Hematopoietic multipotent progenitor cell (in vitro differentiated cells): ENCODE results near the gene NSUN5. TPM values are rescaled to one million over a fixed set of nuclear protein-coding genes. Genes with fewer than 3 reads are reported as not detected.
"Not testable (repeated sequence)": the region's sequence is repeated elsewhere in the genome, so short reads cannot be mapped to it uniquely, and the experiment has no call there.

Source experiments
- DNase-seq, 3 donors: peaks; one replicate each; pipeline ENCODE4 v3.0.0-alpha.2; 2011 to 2015; ENCODE audit warnings: low read depth in 2 of 3, low spot score in 2 of 3
- small RNA-seq: library from RNA; depleted of rRNA; stranded (forward); fragments of <200 nt; gene quantifications from one replicate; pipeline ENCODE3, GENCODE V24; 2012
- total RNA-seq: library from RNA; depleted of rRNA; stranded (reverse); fragments of >200 nt; gene quantifications from one replicate; pipeline ENCODE4 v1.2.3, GENCODE V29; 2012

The NSUN5 gene
- total RNA-seq, 1 donor: 44.2 TPM

DNA sequence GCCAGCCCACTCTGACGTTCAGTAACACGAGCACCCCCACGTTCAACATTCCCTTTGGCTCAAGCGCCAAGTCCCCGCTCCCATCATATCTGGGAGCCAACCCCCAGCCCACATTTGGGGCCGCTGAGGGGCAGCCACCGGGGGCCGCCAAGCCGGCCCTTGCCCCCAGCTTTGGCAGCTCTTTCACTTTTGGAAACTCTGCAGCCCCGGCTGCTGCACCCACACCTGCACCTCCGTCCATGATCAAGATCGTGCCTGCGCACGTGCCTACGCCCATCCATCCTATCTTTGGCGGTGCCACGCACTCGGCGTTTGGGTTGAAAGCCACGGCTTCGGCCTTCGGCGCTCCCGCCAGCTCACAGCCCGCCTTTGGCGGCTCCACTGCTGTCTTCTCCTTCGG lies 10.9 kb downstream of the NSUN5 start:
- not testable (repeated sequence) for DNase-seq

DNA sequence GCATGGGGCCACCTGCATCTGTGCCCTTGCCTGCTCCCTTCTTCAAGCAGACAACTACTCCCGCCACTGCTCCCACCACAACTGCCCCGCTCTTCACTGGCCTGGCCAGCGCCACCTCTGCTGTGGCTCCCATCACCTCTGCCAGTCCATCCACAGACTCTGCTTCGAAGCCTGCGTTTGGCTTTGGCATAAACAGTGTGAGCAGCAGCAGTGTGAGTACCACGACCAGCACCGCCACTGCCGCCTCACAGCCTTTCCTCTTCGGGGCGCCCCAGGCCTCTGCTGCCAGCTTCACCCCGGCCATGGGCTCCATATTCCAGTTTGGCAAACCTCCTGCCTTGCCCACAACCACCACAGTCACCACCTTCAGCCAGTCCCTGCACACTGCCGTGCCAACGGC lies 11.4 kb downstream of the NSUN5 start:
- DNase-seq: not testable (repeated sequence)

DNA sequence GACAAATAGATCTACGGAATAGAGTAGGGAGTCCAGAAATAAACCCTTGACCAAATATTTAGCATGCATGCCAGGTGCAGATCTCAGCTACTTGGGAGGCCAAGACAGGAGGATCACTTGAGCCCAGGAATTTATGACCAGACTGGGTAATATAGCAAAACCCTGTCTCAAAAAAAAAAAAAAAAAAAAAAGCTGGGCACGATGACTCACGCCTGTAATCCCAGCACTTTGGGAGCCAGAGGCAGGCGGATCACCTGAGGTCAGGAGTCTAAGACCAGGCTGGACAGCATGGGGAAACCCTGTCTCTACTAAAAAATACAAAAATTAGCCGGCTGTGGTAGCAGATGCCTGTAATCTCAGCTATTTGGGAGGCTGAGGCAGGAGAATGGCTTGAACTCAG lies 31.4 kb downstream of the NSUN5 start:
- not testable (repeated sequence) for DNase-seq

DNA sequence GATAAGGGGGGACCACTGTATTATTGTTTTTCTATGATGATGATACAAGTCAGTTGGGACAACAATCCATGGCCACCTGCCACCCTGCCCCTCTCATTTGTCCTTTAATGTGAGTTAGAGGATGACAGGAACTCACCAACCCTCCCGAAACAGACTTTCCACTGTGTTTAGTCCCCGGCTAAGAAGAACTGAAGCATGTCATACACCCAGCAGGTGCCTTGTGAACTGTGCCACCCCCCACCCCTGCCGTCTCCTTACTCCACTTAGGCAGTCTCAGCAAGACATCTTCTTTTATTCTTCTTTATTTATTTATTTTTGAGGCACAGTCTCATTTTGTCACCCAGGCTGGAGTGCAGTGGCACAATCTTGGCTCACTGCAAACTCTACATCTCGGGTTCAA lies 40.8 kb downstream of the NSUN5 start:
- DNase-seq: not testable (repeated sequence)

DNA sequence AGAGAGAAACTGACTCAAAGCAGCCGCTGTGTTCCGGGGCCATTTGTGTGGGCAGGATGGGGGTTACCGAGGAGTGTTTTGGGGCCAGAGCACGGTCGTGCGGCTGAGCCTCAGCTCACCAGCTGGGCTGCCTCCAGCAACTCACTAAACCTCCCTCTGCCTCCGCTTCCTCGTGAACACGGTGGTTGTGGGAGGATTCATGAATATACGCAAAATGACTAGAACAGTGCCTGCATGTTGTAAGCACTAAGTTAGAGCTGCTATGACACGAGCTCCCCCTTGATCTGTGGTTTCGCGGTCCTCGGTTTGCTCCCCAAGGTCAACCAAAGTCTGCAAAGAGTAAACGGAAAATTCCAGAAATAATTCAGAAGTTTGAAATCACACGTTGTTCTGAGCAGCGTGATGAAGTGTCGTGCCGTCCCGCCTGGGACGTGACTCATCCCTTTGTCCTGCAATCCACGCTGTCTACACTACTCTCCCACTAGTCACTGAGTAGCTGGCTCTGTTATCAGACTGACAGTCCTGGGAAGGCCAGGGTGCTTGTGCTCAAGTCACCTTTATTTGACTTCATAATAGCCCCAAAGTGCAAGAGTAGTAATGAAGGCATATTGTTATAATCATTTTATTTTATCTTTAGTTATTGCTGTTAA lies 41.8 kb downstream of the NSUN5 start:
- DNase-seq: not testable (repeated sequence)

DNA sequence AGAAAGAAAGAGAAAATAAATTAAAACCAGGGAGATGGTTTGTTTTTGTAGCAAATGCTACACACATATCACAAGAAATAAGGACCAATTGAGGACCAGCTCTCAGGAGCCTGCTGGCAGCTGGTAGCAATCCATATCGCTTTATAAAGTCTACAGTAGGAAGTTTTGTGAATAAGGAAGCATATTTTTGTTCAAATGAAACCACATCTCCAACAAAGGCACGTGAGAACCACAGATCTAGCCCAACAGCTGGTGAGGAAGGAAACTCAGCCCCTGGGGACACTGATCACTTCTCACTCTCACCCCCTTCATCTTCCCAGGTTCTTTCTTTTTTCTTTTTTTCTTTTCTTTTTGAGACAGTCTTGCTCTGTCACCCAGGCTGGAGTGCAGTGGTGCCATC lies 46.2 kb downstream of the NSUN5 start:
- DNase-seq: not testable (repeated sequence)

Small RNA genes lying within 50 kb of the gene (small RNA-seq; reads per million reads assigned to genes)
- gene RNU6-1080P: not detected

Other genes with a start within 250 kb of the NSUN5 start
- not detected for gene SPDYE9, start 222.8 kb downstream of the NSUN5 start, total RNA-seq
- not detected for gene TRIM50, start 19.3 kb upstream of the NSUN5 start, total RNA-seq
- not detected for gene FKBP6, start 19.3 kb upstream of the NSUN5 start, total RNA-seq
- gene FZD9, start 125.0 kb upstream of the NSUN5 start, total RNA-seq: 0.54 TPM
- 22.9 TPM for gene BAZ1B, start 213.5 kb upstream of the NSUN5 start, total RNA-seq
- gene BCL7B, start 248.9 kb upstream of the NSUN5 start, total RNA-seq: 16.4 TPM